Upper lobe of left lung (tissue), 4 donors: ENCODE measurements around the gene ANO6.

Experiments
- POLR2A ChIP-seq, 4 donors: fragments of 450-650 bp; IDR thresholded peaks; one replicate each; pipeline ENCODE4 v1.5.1; 2016 to 2017; ENCODE audit warnings: antibody characterized with exemption in 4 of 4, mild to moderate bottlenecking in 2 of 4
- POLR2AphosphoS5 ChIP-seq, 2 donors: sonication (generic); formaldehyde crosslinking; IDR thresholded peaks; one replicate each; pipeline ENCODE4 v1.5.1; 2017; ENCODE audit warnings: antibody characterized with exemption in 2 of 2
- TF ChIP-seq, protein P1 (sequence below), 6 experiments: fragments of 450-650 bp in 4 of 6; fragments of 200-600 bp in 2 of 6; sonication (generic) in 2 of 6; IDR thresholded peaks; one replicate each; pipeline ENCODE4 v1.5.1; 2016 to 2019; ENCODE audit warnings: antibody characterized with exemption in 6 of 6

DNA sequence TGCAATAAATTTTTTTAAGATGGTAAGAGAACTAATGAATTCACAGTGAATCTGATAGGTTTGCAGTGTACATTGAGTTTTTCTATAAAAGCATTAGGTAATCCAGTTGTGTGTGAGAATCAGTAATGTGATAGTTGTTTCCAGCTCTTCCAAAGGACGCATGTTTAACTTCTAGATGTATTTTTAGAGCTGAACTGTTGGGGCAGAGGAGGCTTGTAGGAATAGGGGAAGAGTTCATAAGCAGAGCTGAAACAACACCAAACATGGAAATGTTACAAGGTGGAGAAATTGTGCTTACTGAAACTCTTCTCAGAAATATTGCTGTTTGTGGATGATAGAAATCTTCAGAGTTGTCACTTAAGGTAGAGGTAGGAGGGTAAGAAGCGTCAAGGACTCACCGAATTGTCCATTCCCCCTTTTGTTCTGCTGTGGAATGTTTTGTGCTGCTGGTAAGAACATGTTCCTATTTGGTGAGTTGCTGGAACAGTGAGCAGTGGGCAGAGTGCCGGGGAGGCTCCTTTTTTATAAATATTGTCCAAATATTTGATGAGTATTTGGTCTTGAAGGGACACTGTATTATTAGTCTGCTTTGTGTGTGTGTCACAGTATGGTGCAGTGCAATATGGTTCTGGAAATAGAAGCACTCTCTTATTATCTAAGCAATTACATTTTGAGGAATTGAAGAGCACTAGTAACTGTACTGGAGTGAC lies 76.7 kb downstream of the ANO6 start:
- TF ChIP-seq, protein P1, sequence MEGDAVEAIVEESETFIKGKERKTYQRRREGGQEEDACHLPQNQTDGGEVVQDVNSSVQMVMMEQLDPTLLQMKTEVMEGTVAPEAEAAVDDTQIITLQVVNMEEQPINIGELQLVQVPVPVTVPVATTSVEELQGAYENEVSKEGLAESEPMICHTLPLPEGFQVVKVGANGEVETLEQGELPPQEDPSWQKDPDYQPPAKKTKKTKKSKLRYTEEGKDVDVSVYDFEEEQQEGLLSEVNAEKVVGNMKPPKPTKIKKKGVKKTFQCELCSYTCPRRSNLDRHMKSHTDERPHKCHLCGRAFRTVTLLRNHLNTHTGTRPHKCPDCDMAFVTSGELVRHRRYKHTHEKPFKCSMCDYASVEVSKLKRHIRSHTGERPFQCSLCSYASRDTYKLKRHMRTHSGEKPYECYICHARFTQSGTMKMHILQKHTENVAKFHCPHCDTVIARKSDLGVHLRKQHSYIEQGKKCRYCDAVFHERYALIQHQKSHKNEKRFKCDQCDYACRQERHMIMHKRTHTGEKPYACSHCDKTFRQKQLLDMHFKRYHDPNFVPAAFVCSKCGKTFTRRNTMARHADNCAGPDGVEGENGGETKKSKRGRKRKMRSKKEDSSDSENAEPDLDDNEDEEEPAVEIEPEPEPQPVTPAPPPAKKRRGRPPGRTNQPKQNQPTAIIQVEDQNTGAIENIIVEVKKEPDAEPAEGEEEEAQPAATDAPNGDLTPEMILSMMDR (IDR thresholded peaks at IDR 0.05): no peak
- no peak for TF ChIP-seq POLR2A (IDR thresholded peaks at IDR 0.05)
- no peak for TF ChIP-seq POLR2AphosphoS5 (IDR thresholded peaks at IDR 0.05)
